GM21367 (cell line): Measurements from ENCODE around the gene LTF.
"Not testable (repeated sequence)": the region's sequence is repeated elsewhere in the genome, so short reads cannot be mapped to it uniquely, and the experiment has no call there.

Source experiments
- ATAC-seq: cut with Tn5 transposase; IDR thresholded peaks from one replicate; pipeline ENCODE4 v1.9.1; 2021; ENCODE audit not compliant: unreplicated experiment

LTF gene

DNA sequence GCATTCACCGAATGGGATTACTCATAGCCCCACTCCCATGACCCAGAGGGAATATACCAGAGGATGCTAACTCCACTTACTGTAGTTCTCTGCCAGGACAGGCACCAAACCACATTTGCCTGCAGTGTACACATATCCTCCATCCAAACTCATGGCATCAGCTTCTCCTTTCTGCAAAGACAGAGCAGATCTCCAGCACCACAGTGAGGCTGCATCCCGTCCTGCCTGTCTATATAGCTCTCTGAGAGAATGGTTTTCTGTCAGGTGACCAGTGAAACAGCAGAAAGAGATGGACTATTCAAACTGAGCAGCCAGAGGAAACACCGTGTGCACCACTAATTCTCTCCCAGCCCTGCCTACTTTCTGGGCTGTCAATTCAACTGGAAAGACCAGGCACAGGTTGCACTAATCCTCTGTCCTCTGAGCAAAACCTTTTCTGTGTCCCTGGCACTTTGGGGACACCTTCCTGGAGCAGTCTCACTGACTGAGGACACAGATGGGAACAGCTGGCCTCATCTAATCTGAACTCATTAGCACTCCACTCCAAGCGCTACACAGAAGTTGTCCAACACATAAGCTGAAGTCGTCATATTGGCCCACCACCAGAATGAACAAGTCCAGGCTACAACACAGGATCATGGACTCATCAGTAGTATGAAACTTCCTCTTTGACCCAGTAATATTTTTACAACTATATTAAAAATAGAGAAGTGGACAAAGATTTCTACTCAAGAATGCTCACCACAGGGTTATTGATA, 17.3 kb downstream of the LTF start:
- ATAC-seq: no peak

DNA sequence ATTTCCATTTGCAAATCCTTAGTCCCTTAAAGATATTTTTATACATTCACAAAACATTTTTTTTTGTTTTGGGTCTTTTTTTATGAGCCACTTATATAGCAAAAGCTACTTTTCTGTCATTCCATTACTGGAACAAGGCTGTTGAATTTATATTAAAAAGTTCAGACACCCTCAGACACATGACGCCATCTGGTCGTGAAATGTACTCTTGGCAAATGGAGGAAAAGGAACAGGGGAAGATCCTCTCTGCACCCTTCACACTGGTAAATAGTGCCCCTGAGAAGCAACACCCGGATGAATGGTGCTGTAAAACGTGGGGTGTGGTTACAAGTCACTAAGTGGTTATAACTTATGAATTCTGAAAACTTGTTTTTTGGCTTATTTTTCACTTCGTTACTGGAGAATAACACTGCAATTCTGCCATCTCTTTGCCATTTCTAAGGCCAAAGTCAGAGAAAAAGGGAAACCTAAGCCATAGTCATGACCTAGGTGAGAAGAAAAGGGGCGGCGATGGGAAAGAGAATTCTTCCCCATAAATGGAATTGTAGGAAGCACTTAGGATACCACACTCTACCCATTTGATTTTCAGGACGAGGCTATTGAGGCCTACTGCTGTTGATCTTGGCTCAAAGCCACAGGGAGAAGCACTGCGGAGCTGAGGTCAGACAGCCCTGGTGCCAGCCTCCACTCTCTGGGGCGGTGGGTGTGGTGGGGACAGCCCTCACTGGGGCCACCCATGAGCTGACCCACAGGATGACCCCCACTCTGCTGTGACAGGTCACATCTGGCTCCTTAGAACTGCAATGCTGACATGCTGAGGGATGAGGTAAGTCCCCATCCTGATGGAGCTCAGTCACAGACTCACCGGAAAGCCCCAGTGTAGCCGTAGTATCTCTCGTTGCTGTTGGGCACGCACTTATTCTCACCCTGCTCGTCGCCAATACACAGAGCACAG, 21.9 kb downstream of the LTF start:
- ATAC-seq: no peak

DNA sequence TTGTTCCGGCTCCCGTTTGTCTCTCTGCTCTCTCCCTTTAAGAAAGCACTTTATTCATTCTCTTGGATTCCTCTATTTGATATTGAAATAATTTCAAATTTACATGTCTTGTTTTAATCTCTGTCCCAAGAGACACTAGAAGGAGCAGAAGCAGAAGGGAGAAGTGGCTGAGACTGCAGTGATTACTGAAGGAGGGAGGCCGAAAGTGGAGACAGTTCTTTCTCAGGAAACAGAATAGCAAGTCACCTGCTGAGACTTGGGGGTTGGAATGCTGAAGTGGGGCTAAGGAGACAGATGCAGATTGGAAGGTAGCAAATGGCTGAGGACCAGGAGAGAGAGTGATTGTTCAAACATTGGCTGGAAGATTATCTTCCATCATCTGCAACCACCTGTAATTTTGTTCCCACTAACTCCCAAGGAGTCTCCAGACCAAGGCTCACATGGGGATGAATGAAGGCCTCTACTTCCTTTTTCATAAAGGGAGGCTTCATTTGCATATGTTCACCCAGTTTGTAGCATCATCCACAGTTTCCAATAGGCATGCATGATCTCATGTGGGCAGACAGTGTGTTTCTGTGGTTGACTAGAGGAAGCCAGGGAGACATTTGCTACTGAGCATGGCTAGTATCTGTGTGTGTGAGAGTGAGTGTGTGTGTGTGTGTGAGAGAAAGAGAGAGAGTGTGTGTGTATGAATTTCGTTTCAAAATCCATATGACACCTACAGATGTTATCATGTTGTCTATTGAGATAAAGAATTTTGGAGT, 24.0 kb downstream of the LTF start:
- peak; percentile 73 for ATAC-seq

DNA sequence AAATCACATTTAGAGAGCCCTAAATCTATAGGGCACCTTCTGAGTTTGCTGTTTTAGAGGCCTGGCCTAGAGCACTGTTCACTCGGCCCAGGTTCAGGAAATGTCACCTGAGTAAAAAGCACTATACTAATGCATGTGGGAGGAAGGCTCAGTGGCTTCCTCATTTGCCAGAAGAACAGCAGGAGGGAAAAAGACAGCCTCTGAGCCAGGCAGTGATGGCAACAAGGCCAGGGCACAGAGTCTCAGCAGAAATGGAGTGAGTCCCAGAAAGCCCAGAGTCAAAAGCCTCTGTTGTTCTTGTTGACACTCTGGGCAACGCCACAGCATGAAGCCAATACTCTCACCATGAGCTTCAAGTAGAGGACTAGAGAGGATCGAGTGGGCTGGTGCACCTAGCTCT, 25.9 kb downstream of the LTF start:
- ATAC-seq: no peak

DNA sequence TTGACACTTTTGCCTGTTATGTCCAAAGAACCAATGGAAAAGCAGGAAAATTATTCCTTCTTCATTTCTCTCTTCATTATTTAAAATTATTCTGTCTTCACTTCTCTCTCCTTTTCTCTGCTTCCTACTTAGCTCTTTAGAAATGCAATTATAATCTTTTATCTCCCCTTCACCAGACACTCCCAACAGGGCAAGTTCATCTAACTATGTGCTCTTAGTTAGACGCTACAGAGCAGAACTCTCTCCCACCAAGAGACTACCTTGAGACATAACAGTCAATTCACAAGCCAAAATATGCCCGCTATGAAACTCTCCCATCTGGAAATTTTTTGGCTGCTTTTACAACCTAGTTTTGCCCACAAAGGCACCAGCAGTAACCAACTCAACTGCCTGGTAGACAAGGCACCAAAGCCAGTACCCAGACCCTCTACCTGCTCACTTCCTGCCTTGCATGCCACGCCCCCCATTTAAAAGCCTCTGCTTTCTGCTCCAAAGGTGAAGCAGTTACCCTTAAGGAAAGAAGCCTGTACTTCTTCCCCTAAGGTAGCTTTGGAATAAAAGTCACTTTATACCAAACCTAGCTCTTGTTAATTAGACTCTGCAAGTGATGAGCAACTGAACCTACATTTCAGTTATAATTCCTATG, 29.5 kb downstream of the LTF start:
- no peak for ATAC-seq

DNA sequence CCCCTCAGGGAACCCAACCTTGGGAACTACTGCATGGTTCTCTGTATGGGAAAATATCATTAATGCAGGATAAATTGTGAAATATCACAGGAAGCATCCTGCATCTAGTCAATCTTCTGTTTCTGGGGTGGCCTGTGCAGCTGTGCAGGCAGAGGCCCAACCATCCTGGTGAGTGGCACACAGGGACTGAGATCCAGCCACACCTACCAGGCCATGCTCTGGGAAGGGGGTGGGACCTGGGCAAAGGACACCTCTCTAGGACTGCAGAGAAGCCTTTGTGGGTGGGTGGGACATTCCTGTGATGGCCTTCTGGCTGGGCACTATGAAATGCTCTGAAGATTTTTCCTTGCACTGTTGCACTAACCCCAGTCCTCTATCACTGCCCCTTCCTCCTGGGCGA, 30.9 kb downstream of the LTF start:
- no peak for ATAC-seq

DNA sequence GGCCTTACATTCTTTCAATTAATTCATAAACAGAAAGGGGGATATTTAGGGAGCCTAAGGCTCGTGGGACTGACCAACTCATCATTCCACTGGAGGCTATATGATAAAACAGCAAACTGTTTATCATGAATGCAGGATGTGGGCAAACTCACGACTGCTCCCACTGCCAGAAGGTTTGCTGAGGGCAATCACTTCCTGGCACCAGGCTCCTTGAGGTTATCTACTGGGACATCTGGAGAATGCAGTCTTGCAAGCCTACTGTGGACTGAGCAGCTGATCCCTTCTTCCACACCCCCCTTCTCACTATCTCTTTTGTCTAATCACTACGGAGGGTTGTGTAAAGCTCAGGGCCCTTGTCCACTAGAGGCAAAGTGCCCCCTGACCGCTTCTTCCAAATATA, 31.6 kb downstream of the LTF start:
- ATAC-seq: not testable (repeated sequence)

DNA sequence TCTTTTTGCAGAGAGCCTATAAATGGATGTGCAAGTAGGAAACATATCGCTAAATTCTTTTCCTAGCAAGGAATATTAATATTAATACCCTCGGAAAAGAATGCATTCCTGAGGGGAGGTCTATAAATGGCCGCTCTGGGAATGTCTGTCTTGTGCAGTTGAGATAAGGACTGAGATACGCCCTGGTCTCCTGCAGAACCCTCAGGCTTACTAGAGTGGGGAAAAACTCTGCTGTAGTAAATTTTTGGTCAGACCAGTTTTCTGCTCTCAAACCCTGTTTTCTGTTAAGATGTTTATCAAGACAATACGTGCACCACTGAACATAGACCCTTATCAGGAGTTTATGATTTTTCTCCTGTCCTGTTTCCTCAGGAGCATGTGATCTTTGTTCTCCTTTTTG, 32.8 kb downstream of the LTF start:
- not testable (repeated sequence) for ATAC-seq

DNA sequence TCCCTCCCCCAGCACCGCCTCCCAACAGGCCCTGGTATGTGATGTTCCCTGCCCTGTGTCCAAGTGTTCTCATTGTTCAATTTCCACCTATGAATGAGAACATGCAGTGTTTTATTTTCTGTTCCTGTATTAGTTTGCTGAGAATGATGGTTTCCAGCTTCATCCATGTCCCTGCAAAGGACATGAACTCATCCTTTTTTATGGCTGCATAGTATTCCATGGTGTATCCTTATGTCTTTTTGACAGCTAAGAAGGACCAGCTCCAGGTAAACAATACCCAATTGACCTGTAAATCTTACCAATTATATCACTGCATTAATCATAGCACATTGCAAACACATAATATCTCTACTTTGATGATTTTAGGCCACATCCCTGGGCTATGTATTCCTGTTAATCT, 33.8 kb downstream of the LTF start:
- ATAC-seq: not testable (repeated sequence)

DNA sequence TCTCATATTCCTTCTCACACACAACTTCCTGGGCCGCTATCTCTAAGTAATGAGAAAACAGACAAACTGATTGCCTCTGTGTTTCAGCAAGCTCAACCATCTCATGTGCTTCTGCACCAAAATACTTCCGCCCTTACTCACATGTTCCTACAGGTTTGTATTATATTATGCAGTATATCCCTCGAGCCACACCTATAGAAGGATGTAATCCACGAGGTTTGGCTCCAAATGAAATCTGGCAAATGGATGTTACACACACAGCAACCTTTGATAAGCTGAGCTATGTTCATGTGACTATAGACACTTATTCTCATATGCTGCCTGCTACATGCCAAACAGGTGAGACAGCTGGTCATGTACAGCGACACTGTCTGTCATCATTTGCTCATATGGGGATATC, 35.0 kb downstream of the LTF start:
- ATAC-seq: no peak

DNA sequence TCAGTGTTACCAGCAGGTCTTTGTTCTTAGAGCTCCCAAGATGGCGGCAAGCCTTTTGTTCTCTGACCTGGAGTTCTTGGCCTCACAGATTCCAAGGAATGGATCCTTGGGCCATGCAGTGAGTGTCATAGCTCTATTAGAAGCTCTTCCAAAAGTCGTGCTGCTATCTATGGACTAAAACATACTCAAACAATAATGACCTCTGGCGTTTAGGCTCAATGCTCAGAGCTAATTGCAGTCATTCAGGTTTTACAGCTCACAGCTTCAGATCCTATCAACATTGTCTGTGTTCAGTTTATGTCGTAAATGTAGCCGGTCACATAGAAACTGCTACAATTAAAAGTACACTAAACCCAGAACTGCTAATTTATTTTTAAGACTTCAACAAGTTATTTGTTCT, 35.5 kb downstream of the LTF start:
- ATAC-seq: no peak

DNA sequence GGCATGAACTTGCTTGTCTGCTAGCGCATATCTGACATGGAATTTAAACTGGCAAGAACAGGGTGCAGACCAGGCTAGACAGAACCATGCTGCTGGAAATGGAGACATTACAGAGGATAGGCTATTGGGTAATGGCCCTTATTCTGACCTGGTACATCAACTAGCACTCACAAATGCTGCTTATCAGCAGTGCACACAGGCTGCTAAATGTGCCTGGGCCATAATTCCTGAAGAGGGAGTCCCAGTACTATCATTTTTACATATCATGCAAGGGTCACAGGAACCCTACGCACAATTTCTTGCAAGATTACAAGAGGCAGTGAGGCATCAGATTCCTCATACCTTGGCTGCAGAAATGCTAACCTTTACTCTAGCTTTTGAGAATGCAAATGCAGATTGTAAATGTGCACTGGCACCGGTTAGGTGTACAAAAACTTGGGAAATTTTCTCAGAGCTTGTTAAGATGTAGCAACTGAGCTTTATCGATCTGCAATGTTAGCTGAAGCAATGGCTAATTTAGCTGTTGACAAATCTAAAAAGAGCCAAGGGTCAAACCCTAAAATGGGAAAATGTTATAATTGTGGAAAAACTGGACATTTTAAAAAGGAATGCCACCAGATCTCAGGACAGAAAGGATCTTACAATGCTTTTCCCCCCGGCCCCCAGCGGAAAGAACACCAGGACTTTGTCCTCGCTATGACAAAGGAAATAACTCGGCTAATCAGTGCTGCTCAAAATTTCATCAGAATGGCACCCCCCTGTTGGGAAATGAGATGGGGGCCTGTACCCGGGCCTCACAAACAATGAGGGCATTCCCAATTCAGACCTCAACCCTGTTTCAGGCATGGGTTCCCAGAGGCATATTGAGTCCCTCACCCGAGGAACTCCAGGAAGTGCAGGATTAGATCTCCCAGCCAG, 36.5 kb downstream of the LTF start:
- ATAC-seq: no peak

DNA sequence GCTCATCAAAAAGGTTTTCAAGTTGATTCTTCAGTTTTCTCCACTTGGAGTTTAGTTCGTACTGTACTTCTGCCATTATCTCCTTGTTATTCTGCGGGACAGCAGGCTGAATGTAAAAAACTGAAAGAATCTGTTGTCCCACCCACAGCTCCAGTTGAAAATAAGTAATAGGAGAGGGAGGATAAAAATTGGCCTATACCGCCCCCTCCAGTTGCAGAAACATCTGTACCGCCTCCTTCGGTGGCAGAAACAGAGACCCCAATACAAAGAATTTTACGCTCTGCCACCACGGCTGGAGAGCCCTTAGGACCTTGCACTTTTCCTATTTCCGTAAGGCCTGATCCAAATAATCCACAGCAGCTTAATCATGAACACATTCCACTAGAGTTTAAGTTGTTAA, 37.3 kb downstream of the LTF start:
- not testable (repeated sequence) for ATAC-seq

DNA sequence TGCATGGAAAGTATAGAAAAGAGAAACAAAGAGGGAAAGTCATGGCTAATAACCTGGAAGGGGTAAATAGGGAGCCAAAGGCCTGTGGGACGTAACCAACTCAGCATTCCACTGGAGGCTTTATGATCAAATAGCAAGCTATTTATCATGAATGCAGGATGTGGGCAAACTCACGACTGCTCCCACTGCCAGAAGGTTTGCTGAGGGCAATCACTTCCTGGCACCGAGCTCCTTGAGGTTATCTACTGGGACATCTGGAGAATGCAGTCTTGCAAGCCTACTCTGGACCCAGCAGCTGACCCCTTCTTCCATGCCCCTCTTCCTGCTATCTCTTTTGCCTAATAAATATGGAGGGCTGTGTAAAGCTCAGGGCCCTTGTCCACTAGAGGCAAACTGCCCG, 38.2 kb downstream of the LTF start:
- not testable (repeated sequence) for ATAC-seq

DNA sequence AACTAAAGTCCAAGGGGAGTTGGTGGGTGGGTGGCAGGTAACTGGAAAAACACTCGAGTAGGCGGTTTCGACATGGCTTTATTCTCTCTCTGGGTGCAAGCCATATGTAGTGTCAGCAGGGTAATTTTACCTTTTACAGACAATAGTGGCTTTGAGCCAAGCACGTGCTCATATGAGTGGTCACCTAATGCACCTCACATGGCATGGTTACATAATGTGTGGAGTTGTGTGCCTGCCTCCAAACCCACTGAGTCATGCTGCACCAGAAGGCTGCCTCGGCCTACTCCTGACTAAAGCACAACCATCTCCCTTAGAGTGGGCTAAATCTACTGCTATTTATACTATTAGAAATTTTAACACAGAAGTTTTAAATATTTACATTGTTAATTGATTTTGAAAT, 41.1 kb downstream of the LTF start:
- no peak for ATAC-seq

DNA sequence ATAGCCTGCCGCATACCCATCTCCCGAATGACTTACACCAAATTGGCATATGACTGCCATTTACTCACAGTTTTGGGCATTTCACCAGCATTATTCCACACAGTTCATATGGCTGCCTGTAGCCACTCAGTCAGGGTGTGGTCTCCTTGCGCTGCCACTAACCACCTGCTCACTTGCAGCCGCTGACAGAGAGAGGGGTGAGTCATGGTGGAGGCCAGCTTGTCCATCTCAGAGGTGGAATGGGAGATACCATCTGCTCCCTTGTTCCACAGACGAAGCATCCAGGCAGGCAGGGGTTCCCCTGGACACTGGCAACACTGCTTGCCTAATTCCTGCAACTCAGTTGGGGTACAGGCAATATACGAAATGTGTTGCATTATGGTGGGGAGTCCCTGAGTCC, 42.1 kb downstream of the LTF start:
- ATAC-seq: no peak

DNA sequence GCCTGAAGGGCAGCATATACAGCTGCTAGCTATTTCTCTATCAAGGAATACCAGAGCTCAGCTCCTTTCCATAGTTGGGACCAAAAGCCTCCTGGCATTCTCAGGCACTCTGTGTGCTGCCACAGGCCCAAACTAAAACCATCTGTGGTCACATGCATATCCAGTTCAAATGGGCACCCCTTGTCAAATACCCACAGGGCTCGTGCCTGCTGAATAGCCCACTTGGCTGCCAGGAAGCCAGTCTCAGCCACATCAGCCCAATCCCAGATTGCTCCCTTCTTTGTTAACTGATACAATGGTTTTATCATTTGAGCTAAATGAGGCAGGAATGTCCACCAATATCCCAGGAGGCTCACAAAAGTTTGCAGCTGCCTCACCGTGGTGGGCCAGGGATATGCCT, 43.8 kb downstream of the LTF start:
- ATAC-seq: no peak

DNA sequence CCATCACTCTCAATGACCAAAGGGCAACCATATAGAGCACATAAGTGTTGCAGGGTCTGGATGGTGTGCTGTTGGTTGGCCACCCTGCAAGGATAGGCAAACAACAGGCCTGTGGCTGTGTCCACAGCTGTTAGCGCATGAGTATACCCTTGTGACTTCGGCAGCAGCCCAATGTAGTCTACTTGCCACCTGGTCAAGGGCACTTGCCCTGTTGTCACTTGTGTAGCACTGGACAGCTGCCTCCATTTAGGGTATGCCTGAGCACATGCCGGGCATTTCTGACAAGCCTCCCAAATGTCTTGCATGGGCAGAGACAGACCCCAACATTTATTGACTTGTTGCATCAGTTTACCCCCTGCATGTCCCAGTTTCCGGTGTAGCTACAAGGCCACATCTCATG, 44.9 kb downstream of the LTF start:
- no peak for ATAC-seq

DNA sequence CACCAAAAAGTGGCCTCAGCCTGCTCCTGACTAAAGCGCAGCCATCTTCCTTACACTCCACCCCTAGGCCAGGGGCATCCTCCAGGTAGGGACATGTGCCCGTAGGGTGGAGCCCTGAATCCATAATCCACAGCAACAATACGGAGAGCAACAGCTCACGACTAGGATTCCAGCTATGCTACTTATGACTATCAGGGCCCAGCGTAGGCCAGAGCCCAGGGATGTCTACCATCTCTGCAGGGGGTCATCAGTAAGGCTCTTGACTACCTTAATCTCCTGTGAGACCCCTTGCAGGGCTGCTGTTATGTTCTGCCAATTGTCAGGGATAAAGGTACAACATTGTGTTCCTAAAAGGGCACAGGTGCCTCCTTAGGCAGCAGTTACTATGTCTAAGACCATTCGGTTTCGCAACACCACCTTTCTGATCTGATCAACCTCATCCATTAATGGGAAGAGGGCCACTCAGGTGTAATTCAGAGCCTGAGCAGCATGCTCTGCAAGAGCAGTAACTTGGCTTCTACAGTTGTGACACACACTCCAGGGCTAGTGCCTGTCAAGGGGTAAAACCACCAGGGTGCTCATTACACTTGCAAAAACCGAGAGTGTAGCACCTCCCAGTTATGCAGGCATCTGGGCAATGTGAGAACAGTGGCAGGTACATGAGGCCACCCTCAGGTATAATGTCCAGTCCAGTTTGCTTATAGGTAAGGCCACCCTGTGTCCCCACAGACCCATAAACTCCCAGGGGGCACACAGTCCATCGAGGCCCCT, 46.7 kb downstream of the LTF start:
- ATAC-seq: no peak
